ENCODE data around the gene MLXIP. TPM values are rescaled to one million over a fixed set of nuclear protein-coding genes. Genes with fewer than 3 reads are reported as not detected.

MLXIP gene
- total RNA-seq, 1 donor from 2014 or later: 18.5 TPM

- no peak for DNase-seq (ENCODE audit: low read depth)
- no peak for TF ChIP-seq CTCF (conservative IDR thresholded peaks at IDR 0.05; ENCODE audit: low read depth, low read length)
- no peak overlapping the region for H3K4me3 ChIP-seq (ENCODE audit: low read depth, low read length)
Observed at GRCh38 chr12:122127839-122128238, 49.3 kb downstream of the MLXIP start.

GRCh38 chr12:122128481-122128880 lies 49.9 kb downstream of the MLXIP start:
- TF ChIP-seq CTCF (conservative IDR thresholded peaks at IDR 0.05; ENCODE audit: low read depth, low read length): no peak
- DNase-seq (ENCODE audit: low read depth): no peak
- H3K4me3 ChIP-seq (ENCODE audit: low read depth, low read length): no peak overlapping the region

- H3K4me3 ChIP-seq (ENCODE audit: low read depth, low read length): no peak overlapping the region
- DNase-seq (ENCODE audit: low read depth): no peak
- no peak for TF ChIP-seq CTCF (conservative IDR thresholded peaks at IDR 0.05; ENCODE audit: low read depth, low read length)
Observed at GRCh38 chr12:122129131-122129530, 50.6 kb downstream of the MLXIP start.

- no peak for DNase-seq (ENCODE audit: low read depth)
- TF ChIP-seq CTCF (conservative IDR thresholded peaks at IDR 0.05; ENCODE audit: low read depth, low read length): no peak
- H3K4me3 ChIP-seq (ENCODE audit: low read depth, low read length): no peak overlapping the region
Observed at GRCh38 chr12:122130150-122130549, 51.6 kb downstream of the MLXIP start.

- no peak overlapping the region for H3K4me3 ChIP-seq (ENCODE audit: low read depth, low read length)
- no peak for DNase-seq (ENCODE audit: low read depth)
Observed at GRCh38 chr12:122133192-122133950, 54.8 kb downstream of the MLXIP start.

GRCh38 chr12:122135437-122136031 lies 57.0 kb downstream of the MLXIP start:
- TF ChIP-seq CTCF (conservative IDR thresholded peaks at IDR 0.05; ENCODE audit: low read depth, low read length): no peak
- DNase-seq (ENCODE audit: low read depth): no peak
- H3K4me3 ChIP-seq (ENCODE audit: low read depth, low read length): no peak overlapping the region

More at GRCh38 chr12:122133192-122133950, 54.8 kb downstream of the MLXIP start:
- TF ChIP-seq CTCF (conservative IDR thresholded peaks at IDR 0.05; ENCODE audit: low read depth, low read length): no peak

GRCh38 chr12:122137229-122137628 lies 58.7 kb downstream of the MLXIP start:
- H3K4me3 ChIP-seq (ENCODE audit: low read depth, low read length): no peak overlapping the region
- no peak for TF ChIP-seq CTCF (conservative IDR thresholded peaks at IDR 0.05; ENCODE audit: low read depth, low read length)
- no peak for DNase-seq (ENCODE audit: low read depth)
